NCI-H526 treated with DMSO at 0.1 percent for 48 hours (cell line): Measurements from ENCODE around the gene ADNP2.

Source experiments
- DNase-seq: peaks from one replicate; lab custom pipeline; 2025; lab: John Stamatoyannopoulos, UW

Gene ADNP2

DNA sequence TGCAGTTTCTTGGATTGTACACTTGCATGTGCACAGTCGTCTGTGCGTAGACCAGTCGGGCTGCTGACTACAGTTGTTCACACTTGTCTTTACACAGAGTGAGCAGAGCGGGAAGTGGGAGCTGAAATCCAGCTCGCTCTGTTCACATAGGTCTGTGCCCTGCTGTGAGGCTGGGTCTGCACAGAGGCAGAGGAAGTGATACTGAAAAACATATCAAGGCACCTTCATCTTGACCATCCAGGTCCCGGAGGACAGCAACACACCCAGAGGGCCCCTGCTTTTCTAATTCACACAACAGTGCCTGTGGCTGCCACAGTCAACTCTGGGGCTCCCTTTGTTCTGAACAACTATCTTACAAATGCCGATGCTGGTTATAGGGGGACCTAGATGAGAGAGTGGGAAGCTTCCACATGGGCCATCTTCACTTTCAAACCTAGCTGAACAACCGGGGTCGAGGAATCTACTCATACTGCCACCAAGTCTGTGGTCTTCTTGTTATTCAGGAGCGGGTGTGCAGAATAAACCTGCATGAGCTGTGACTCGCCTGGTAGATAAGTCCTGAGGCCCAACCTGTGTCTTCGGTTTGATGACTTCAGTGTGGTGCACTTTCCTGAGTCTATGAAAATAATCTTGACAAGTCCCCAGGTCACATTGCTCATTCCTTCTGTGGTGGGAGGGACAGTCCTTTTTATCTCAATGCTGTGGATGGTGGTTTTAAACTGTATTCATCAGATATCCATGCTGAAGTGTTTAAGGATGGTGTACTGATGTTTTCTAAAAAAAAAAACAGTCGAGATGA, 3.5 kb upstream of the ADNP2 start:
- no peak for DNase-seq

- no peak for DNase-seq
Observed at GRCh38 chr18:80106482-80107051, 2.5 kb upstream of the ADNP2 start.

- no peak for DNase-seq
Observed at GRCh38 chr18:80107426-80107825, 1.6 kb upstream of the ADNP2 start.

DNA sequence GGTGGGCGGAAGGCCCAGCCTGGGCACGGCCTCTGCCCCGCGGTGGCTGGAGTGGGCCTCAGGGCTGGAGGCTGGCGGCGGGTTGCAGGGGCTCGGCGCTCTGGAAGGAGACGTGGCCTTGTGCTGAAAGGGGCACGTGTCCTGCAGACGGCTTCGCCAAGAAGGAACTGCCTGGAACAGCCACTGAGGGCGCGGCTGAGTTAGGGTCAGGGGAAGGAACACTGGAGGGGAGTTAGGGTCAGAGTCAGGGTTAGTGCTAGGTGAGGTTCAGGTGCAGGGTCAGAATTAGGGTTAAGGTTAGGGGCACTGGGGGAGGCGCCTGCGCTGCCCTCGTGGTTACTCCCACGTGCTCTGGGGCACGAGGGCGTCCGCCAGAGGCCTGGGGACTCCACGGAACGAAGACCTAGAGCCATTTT, 933 bp upstream of the ADNP2 start:
- DNase-seq, result no peak

DNA sequence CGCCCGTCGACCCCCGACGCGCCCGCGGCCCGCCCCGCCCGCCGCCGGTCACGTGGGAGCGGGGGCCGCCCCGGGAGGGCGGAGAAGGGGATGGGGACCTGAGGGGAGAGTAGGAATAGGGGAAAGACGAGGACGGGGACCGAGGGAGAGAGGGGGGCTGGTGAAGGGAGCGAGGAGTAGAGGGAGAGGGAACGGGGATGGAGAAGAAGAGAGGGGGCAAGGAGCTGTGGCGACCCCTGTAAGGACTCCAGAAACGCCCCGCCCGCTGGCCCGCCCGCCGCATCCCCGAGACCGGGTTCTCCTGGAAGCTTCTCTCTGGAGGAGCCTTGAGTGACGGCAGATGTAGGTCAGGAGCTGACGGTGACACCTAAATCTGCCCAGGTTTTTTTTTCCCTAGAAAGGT, 615 bp downstream of the ADNP2 start:
- DNase-seq, result no peak

- no peak for DNase-seq
Observed at GRCh38 chr18:80112624-80113248, 3.7 kb downstream of the ADNP2 start.

DNA sequence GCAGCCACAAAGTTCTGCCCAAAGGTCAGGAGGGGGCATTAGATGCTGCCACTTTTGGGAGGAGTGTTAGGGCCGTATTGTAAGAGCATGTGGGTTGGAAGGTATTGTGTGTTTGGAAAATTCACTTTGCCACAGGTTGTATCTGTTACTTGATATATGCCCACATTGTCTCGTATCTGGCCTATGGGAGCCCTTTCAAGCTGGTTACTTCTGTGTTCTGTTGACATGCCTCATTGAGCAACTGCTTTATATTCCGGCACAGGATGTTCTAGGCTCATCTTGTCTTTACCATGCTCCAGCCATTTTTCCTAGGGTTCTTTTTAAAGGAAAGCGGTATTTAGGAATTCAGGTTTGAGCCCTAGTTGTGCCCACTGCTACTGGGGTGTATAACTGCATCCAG, 6.0 kb downstream of the ADNP2 start:
- no peak for DNase-seq

DNA sequence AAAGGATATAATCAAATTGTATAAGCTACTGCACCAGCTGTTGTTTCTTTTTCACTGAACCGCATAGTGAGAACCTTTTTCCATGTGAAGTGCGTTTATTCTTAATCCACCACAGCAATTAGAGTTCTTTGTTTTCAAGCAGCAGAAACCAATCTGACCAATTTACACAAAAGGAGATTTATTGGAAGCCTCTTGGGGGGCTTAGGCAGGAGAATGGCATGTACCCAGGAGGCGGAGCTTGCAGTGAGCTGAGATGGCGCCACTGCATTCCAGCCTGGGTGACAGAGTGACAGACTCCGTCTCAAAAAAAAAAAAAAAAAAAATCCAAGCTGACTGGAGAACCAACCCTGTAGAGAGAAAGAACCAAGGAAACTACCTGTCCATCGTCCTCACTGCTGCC, 10.0 kb downstream of the ADNP2 start:
- no peak for DNase-seq

DNA sequence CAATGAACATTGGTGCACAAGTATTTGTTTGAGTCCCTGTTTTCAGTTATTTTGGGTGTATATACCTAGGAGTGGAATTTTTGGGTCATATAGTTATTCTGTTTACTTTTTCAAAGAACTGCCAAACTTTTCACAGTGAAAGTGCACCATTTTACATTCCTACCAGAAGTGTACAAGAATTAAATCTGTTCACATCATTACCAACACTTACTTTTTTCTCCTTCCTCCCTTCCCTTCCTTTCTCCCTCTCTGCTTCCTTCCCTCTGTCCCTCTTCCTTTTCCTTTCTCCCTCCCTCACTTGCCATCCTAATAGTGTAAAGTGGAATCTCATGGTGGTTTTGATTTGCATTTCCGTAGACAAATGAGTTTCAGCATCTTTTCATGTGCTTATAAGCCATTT, 11.9 kb downstream of the ADNP2 start:
- no peak for DNase-seq

- no peak for DNase-seq
Observed at GRCh38 chr18:80124131-80124530, 15.1 kb downstream of the ADNP2 start.

DNA sequence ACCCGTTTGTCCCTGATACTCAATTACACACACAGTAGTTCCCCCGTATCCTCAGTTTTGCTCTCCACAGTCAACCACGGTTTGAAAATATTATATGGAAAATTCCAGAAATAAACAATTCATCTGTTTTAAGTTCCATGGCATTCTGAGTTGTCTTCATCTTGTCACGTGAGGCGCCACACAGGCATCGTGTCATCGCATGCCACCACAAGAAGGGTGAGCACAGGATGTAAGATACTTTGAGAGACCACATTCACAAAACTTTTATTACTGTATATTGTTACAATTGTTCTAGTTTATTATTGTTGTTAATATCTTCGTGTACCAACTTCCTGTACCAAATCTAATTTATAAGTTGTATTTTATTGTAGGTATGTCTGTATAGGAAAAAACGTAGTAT, 17.7 kb downstream of the ADNP2 start:
- no peak for DNase-seq

- no peak for DNase-seq
Observed at GRCh38 chr18:80127635-80128034, 18.6 kb downstream of the ADNP2 start.

DNA sequence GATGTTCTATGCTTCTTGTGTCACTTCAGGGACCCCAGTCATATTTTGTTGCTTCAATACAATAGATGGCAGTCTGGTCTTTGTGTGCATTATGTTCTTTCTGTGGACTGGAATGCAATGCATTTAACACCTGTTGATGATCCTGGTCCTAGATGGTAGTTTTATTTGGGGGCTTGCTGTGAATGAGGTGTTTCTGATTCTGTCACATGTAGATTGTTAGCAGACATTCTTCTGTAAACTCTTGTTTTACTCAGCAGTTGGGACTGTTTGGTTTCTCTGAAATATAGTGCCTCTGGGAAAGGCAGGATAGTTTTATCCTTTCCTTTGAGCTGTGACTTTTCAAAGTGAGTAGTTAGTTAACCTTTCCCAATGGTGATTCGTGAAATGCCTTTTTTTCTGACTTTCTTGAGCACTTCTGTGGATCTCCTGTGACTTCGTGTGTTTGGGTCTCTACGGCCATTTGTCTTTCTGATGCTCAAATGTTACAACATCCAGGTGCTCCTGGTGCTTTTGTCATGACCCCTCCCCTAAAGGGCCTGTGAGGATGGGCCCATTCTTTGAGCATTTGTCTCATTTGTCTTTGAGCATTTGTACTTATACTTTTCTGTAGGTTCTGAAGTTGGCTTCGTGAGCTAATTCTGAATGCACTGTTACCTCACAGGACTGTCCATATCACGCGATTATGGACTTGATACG, 20.8 kb downstream of the ADNP2 start:
- no peak for DNase-seq

GRCh38 chr18:80130555-80130954, 21.5 kb downstream of the ADNP2 start:
- DNase-seq, result no peak

DNA sequence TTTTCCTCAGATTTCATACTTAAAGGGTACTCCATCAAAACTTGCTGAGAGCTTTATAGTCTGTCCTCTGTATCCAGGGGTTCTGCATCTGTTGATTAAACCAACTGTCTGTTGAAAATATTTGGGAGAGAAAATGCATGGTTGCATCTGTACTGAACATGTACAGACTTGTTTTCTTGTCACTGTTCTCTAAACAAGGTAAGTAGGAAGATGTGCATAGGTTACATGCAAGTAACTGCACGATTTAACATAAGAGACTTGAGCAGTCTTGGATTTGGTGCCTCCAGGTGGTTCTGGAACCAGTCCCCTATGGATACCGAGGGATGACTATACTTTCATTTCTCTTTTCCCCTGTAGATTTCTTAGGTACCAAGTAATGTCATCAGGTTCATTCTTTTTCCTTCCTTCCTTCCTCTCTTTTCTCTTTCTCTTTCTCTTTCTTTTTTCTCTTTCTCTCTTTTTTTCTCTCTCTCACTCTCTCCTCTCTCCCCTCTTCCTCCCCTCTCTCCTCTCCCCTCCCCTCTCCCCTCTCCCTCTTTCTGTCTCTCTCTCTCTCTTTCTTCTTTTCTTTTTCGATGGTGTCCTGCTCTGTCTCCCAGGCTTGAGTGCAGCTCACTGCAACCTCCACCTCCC, 23.2 kb downstream of the ADNP2 start:
- no peak for DNase-seq

DNA sequence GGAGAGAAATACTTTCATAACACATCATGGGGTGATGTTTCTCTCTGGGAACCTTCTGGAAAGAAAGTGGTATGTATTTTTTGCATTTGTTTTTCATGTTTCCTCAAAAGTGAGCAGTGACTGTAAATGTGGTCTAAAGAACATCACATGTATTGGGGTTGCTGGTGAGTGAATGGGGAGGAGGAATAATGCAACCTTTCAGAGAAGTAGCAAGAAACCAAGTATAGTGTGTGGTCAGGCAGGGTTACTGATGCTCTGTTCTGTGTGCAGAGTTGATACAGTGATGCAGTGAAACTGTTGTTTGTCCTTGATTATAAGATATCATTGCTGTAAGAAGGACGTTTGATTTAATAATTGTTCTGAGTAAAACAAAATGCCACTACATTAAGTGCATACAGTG, 24.1 kb downstream of the ADNP2 start:
- no peak for DNase-seq

GRCh38 chr18:80135136-80135535, 26.1 kb downstream of the ADNP2 start:
- DNase-seq, result no peak

DNA sequence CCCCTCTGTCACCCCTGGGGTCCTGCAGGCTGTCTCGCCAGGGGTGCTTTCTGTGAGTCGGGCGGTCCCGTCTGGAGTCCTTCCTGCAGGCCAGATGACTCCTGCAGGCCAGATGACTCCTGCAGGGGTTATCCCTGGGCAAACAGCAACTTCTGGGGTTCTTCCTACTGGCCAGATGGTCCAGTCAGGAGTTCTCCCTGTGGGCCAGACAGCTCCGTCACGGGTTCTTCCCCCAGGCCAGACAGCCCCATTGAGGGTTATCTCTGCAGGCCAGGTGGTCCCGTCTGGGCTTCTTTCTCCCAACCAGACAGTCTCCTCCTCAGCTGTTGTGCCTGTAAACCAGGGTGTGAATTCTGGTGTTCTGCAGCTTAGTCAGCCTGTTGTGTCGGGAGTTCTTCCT, 27.6 kb downstream of the ADNP2 start:
- no peak for DNase-seq

DNA sequence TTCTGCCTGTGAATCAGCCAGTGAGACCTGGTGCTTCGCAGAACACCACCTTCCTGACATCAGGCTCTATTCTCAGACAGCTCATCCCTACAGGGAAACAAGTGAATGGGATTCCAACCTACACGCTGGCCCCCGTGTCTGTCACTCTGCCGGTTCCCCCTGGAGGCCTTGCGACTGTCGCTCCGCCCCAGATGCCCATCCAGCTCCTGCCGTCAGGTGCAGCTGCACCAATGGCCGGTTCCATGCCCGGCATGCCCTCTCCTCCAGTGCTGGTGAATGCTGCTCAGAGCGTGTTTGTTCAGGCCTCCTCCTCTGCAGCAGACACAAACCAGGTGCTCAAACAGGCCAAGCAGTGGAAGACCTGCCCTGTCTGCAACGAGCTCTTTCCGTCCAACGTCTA, 28.1 kb downstream of the ADNP2 start:
- no peak for DNase-seq

DNA sequence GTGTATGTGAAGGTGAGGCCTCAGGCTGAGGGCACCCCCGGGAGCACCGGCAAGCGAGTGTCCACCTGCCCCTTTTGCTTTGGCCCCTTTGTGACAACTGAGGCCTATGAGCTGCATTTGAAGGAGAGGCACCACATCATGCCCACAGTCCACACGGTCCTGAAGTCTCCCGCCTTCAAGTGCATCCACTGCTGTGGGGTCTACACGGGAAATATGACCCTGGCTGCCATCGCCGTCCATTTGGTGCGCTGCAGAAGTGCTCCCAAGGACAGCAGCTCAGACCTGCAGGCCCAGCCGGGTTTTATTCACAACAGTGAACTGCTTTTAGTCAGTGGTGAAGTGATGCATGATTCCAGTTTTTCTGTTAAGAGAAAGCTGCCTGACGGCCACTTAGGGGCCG, 28.9 kb downstream of the ADNP2 start:
- DNase-seq, result no peak

GRCh38 chr18:80140455-80140985, 31.5 kb downstream of the ADNP2 start:
- no peak for DNase-seq

GRCh38 chr18:80143881-80144280, 34.8 kb downstream of the ADNP2 start:
- DNase-seq, result no peak
